Endodermal cell (in vitro differentiated cells): ENCODE data around the gene RSBN1L. TPM values are rescaled to one million over a fixed set of nuclear protein-coding genes. Genes with fewer than 3 reads are reported as not detected.

Experiments used
- DNase-seq: peaks from one replicate; pipeline ENCODE4 v3.0.0-alpha.2; 2017
- H3K27ac ChIP-seq: 2 replicates; pipeline ENCODE4 v1.5.1; 2013; ENCODE audit warnings: mild to moderate bottlenecking, low read depth, low read length, moderate library complexity
- H3K27me3 ChIP-seq: 2 replicates; pipeline ENCODE4 v1.6.1; 2013; ENCODE audit warnings: mild to moderate bottlenecking, low read length, moderate library complexity; ENCODE audit not compliant: insufficient read depth, control insufficient read depth, poor library complexity, severe bottlenecking
- H3K36me3 ChIP-seq: 2 replicates; pipeline ENCODE4 v1.7.0; 2013; ENCODE audit warnings: mild to moderate bottlenecking, low read length, moderate library complexity; ENCODE audit not compliant: control insufficient read depth, insufficient read depth
- H3K4me1 ChIP-seq: one replicate; pipeline ENCODE4 v1.7.0; 2013; ENCODE audit warnings: low read length; ENCODE audit not compliant: control insufficient read depth, insufficient read depth
- H3K4me3 ChIP-seq: 2 replicates; pipeline ENCODE4 v1.5.1; 2013; ENCODE audit warnings: mild to moderate bottlenecking, low read length, moderate library complexity
- H3K9ac ChIP-seq: 2 replicates; pipeline ENCODE4 v1.6.1; 2013; ENCODE audit warnings: mild to moderate bottlenecking, low read length, moderate library complexity; ENCODE audit not compliant: poor library complexity, severe bottlenecking; ENCODE audit errors: extremely low read depth
- H3K9me3 ChIP-seq: 2 replicates; pipeline ENCODE4 v1.6.1; 2013; ENCODE audit warnings: mild to moderate bottlenecking, low read length, moderate library complexity; ENCODE audit not compliant: control insufficient read depth
- H3K27ac Mint-ChIP-seq: 2 replicates; pipeline ENCODE4 v1.8.0; 2020; ENCODE audit warnings: mixed read lengths
- H3K27me3 Mint-ChIP-seq: 2 replicates; pipeline ENCODE4 v1.8.0; 2021; ENCODE audit warnings: mild to moderate bottlenecking, mixed read lengths; ENCODE audit not compliant: insufficient read depth
- H3K36me3 Mint-ChIP-seq: 2 replicates; pipeline ENCODE4 v1.8.0; 2020; ENCODE audit warnings: low read depth, mixed read lengths
- H3K4me1 Mint-ChIP-seq: 2 replicates; pipeline ENCODE4 v1.8.0; 2020; ENCODE audit warnings: mixed read lengths
- H3K4me3 Mint-ChIP-seq: 2 replicates; pipeline ENCODE4 v1.8.0; 2020; ENCODE audit warnings: mild to moderate bottlenecking, moderate library complexity, mixed read lengths
- H3K9me3 Mint-ChIP-seq: 2 replicates; pipeline ENCODE4 v1.8.0; 2020; ENCODE audit warnings: mild to moderate bottlenecking, mixed read lengths
- WGBS, 2 experiments: methylation state at CpG; one replicate each; pipeline versions ENCODE4 v1.1.5 to v1.1.7; 2013; ENCODE audit warnings: missing lambda C conversion rate in 2 of 2, mixed read lengths in 1 of 2; ENCODE audit not compliant: insufficient coverage in 1 of 2, insufficient read length in 1 of 2; 5-methylcytosine and 5-hydroxymethylcytosine counted together
- total RNA-seq, 2 donors: library from RNA; stranded (reverse); fragmentation: NEBNext Ultra II Directional in 1 of 2; extraction: Animal tissue kit (Norgen Biotek cat#: 25700) in 1 of 2; gene quantifications; 2 replicates in 1 of 2; 3 replicates in 1 of 2; pipeline ENCODE4 v1.2.1, GENCODE V29; 2021
- TF ChIP-seq, protein P1 (sequence below): fragments of 200-600 bp; sonication (generic); conservative IDR thresholded peaks from 2 replicates; pipeline ENCODE4 v1.5.0; 2021; ENCODE audit warnings: antibody characterized with exemption, mild to moderate bottlenecking

The RSBN1L gene
- total RNA-seq, 2 donors from 2014 or later = 17.6 to 19.9 TPM

DNA sequence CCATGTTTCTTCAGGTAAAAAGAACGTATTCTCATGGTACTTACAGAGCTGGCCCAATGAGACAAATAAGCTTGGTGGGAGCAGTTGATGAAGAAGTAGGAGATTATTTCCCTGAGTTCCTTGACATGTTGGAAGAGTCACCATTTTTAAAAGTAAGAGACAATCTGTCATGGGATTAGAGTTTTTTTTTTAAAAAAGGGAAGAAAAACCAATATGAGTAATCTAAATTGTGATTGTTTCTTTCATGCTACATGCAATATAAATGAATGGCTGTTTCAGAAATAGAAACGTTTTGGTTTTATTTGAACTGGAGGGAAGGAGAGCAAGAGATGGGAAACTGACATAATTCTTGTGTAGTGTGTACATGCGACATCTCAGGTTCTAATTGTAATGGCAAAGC is 69.2 kb downstream of the RSBN1L start:
- H3K4me3 Mint-ChIP-seq = no peak overlapping the region
- DNase-seq = no peak
- no peaks in the 10 kb centered on the region for H3K27me3 Mint-ChIP-seq
- 90 to 95% methylated on average over 3 of the region's 3 CpGs for WGBS, 2 experiments
- Histone ChIP-seq H3K36me3 (peaks cover 24% of the 10 kb centered on the region), H3K27ac (no peak overlapping the region), H3K4me3 (no peak overlapping the region), H3K27me3 (no peaks in the 10 kb centered on the region), H3K4me1 (no peaks in the 10 kb centered on the region), H3K9ac (peak overlapping the region; percentile 53), H3K9me3 (no peaks in the 10 kb centered on the region)
- TF ChIP-seq, protein P1, sequence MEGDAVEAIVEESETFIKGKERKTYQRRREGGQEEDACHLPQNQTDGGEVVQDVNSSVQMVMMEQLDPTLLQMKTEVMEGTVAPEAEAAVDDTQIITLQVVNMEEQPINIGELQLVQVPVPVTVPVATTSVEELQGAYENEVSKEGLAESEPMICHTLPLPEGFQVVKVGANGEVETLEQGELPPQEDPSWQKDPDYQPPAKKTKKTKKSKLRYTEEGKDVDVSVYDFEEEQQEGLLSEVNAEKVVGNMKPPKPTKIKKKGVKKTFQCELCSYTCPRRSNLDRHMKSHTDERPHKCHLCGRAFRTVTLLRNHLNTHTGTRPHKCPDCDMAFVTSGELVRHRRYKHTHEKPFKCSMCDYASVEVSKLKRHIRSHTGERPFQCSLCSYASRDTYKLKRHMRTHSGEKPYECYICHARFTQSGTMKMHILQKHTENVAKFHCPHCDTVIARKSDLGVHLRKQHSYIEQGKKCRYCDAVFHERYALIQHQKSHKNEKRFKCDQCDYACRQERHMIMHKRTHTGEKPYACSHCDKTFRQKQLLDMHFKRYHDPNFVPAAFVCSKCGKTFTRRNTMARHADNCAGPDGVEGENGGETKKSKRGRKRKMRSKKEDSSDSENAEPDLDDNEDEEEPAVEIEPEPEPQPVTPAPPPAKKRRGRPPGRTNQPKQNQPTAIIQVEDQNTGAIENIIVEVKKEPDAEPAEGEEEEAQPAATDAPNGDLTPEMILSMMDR = no peak
- H3K36me3 Mint-ChIP-seq = peaks cover 20% of the 10 kb centered on the region
- peak overlapping the region; percentile 97 for H3K27ac Mint-ChIP-seq
- no peaks in the 10 kb centered on the region for H3K9me3 Mint-ChIP-seq
- H3K4me1 Mint-ChIP-seq = peaks cover 25% of the 10 kb centered on the region

DNA sequence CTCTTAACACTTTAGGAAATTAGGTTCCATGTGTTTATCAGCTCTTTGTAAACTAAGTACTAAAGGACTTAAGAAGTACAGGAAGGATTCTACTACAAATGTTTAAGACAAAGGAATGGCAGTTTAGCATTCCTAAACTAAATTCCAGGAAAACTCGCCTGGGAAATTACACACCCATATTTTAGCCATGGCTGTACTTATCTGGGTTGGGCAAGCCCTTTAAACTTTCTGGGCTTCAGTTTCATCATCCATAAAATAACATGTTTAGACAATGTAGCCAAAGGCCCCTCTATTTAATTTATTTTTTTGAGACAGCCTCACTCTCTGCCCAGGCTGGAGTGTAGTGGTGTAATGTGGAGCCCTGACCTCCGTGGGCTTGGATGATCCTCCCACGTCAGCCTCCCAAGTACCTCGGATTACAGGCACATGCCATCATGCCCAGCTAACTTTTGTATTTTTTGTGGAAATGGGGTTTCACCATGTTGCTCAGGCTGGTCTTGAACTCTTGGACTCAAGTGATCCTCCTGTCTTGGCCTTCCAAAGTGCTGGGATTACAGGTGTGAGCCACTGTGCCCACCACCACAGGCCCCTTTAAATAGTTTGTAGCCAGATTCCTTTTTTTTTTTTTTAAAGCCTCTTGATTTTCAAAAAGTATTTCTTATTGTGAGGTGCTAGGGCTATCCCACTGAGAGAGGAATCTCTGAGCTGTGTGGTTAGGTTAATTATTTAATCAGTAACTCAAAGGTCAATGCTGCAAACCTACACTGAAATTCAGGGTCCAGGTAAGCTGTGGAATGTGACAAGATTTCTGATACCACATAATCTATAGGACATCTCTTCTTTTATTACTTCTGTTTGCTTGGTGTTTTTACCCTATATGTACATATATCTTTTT is 69.9 kb downstream of the RSBN1L start:
- peaks cover 26% of the 10 kb centered on the region for H3K36me3 Mint-ChIP-seq
- no peaks in the 10 kb centered on the region for H3K27me3 ChIP-seq
- H3K4me3 ChIP-seq = peak overlapping the region; percentile 30
- WGBS, 2 experiments = 93 to 100% methylated on average over 1 to 4 of the region's 4 CpGs
- H3K9me3 Mint-ChIP-seq = no peaks in the 10 kb centered on the region
- H3K27ac ChIP-seq = peak overlapping the region; percentile 57
- no peak for DNase-seq
- H3K4me3 Mint-ChIP-seq = no peak overlapping the region
- TF ChIP-seq, protein P1 = no peak
- no peaks in the 10 kb centered on the region for H3K4me1 ChIP-seq
- peaks cover 24% of the 10 kb centered on the region for H3K4me1 Mint-ChIP-seq
- no peaks in the 10 kb centered on the region for H3K9me3 ChIP-seq
- no peaks in the 10 kb centered on the region for H3K27me3 Mint-ChIP-seq
- peaks cover 24% of the 10 kb centered on the region for H3K36me3 ChIP-seq
- H3K9ac ChIP-seq = peak overlapping the region; percentile 53
- H3K27ac Mint-ChIP-seq = peak overlapping the region; percentile 97

DNA sequence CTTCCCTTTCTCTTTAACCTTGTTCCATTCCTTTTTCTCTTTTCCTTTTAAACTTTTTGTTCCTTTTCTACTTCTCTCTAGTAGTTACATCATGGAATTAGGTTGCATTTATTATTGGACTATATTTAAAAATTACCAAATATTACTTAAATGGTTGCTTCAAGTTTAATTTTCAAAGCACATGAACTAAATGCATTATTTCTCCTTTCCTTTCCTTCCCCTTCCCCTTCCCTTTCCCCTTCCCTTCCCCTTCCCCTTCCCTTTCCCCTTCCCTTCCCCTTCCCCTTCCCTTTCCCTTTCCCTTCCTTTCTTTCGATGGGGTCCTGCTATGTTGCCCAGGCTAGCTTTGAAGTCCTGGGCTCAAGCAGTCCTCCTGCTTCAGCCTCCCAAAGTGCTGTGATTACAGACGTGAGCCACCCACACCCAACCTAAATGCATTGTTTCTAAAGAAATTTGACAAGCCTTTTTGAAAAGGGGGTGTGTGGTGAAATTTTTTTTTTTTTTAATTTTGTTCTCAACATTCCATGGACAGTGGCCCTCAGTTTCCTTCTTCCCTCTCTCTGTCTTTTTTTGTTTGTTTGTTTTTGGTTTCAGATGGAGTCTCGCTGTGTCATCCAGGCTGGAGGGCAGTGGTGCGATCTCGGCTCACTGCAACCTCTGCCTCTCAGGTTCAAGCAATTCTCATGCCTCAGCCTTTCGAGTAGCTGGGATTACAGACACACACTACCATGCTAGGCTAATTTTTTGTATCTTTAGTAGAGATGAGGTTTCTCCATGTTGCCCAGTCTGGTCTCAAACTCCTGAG is 70.7 kb downstream of the RSBN1L start:
- no peak for DNase-seq
- H3K27ac ChIP-seq = no peak overlapping the region
- TF ChIP-seq, protein P1 = no peak
- H3K27me3 Mint-ChIP-seq = no peaks in the 10 kb centered on the region
- peak overlapping the region; percentile 97 for H3K27ac Mint-ChIP-seq
- H3K9ac ChIP-seq = no peak overlapping the region
- peak overlapping the region; percentile 30 for H3K4me3 ChIP-seq
- no peaks in the 10 kb centered on the region for H3K4me1 ChIP-seq
- peaks cover 22% of the 10 kb centered on the region for H3K4me1 Mint-ChIP-seq
- peaks cover 24% of the 10 kb centered on the region for H3K36me3 ChIP-seq
- 94% methylated on average over 6 of the region's 6 CpGs; no CpG with 5 or more reads in 1 of the 2 experiments for WGBS, 2 experiments
- no peaks in the 10 kb centered on the region for H3K27me3 ChIP-seq
- no peak overlapping the region for H3K4me3 Mint-ChIP-seq
- H3K36me3 Mint-ChIP-seq = peaks cover 27% of the 10 kb centered on the region
- no peaks in the 10 kb centered on the region for H3K9me3 ChIP-seq
- no peaks in the 10 kb centered on the region for H3K9me3 Mint-ChIP-seq
